ENCODE measurements around the gene CD8B2. TPM values are rescaled to one million over a fixed set of nuclear protein-coding genes. Genes with fewer than 3 reads are reported as not detected.
"Not testable (repeated sequence)": the region's sequence is repeated elsewhere in the genome, so short reads cannot be mapped to it uniquely, and the experiment has no call there.

CD8B2 gene
- polyA plus RNA-seq = not detected

DNA sequence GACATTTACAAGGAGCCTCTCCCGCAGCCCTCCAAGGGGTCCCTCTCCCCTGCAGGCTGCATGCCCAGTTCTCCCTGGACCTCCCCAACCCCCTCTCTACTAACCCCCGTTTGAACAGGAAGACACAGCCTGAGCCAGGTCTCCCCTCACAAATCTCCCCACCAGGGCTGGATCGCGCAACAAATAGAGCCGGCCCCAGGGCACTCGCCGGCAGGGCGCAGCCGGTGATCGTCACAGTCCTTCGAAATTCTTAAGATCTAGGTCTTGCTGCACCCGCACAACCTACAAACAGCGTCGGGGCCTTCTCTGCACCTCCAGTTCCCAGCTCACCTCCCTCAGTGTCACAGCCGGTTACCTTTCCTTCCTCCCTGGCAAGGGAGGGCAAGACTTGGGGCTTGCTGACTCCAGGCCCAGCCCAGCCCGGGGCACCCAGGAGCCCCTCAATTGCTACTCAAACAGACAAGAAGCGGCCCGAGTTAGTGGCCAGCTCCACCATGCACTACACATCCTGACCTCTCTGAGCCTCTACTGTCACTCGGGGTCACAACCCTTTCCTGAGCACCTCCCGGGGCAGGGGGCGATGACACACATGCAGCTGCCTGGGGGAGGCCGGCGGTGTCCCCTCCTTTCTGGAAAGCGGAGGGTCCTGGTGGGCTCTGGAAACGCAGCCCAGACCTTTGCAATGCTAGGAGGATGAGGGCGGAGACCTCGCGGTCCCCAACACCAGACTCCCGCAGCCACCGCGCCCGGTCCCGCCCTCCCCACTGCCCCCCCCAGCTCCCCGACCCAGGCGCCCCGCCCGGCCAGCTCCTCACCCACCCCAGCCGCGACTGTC is at the start of gene CD8B2:
CD8B2 (plus strand) TSS at position 814 of the 835 bp plus-strand sequence. CDS start 63 bp downstream, outside the sequence.
- H3K36me3 Mint-ChIP-seq, H3K4me1 Mint-ChIP-seq, H3K27ac Mint-ChIP-seq, H3K9me3 Mint-ChIP-seq, H3K27me3 Mint-ChIP-seq, H3K4me3 Mint-ChIP-seq: not testable (repeated sequence)

DNA sequence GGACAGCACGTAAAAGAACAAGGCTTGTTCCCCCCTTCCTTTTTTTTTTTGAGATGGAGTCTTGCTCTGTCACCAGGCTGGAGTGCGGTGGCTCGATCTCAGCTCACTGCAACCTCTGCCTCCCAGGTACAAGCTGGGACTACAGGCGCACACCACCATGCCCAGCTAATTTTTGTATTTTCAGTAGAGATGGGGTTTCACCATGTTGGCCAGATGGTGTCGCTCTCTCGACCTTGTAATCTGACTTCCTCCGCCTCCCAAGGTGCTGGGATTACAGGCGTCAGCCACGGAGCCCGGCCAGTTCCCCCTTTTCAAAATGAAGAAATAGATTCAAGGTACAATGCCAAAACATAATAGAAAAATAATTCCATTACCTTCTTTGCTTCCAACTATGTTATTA is 25.3 kb upstream of the CD8B2 start:
- H3K27ac Mint-ChIP-seq, H3K4me1 Mint-ChIP-seq, H3K27me3 Mint-ChIP-seq, H3K4me3 Mint-ChIP-seq, H3K9me3 Mint-ChIP-seq, H3K36me3 Mint-ChIP-seq: not testable (repeated sequence)

DNA sequence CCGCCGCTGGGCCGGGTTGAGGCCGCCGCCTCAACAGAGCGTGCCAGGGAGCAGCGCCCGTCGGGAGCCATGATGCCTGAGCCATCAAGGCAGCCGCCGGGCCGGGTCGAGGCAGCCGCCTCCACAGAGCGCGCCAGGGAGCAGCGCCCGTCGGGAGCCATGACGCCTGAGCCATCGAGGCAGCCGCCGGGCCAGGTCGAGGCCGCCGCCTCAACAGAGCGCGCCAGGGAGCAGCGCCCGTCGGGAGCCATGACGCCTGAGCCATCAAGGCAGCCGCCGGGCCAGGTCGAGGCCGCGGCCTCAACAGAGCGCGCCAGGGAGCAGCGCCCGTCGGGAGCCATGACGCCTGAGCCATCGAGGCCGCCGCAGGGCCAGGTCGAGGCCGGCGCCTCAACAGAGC is 19.6 kb upstream of the CD8B2 start:
- not testable (repeated sequence) for H3K4me3 Mint-ChIP-seq, H3K27me3 Mint-ChIP-seq

DNA sequence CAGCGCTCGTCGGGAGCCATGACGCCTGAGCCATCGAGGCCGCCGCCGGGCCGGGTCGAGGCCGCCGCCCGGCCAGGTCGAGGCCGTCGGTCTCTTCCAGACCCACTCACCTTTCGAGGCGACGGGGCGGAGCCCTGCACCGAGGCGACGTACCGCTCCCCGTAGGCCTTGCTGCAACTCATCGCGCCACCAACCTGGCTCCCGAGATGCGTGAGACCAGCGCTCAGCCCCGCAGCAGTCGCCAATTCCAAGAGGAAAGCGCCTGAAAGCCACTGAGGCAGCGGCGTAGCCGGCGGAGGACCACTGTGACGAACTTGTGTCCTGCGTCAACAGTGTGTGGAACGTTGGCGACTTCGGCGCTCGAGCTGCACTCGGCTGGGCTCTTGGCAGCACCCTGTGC is 19.1 kb upstream of the CD8B2 start, which contains the start of gene RGPD3:
RGPD3 (minus strand) TSS at position 307 of the 400 bp plus-strand sequence; CDS start at position 182, 125 bp downstream.
- H3K9me3 Mint-ChIP-seq, H3K27ac Mint-ChIP-seq, H3K4me3 Mint-ChIP-seq, H3K4me1 Mint-ChIP-seq, H3K36me3 Mint-ChIP-seq, H3K27me3 Mint-ChIP-seq: not testable (repeated sequence)

More for the DNA sequence above, 19.6 kb upstream of the CD8B2 start:
- H3K36me3 Mint-ChIP-seq, H3K9me3 Mint-ChIP-seq, H3K4me1 Mint-ChIP-seq, H3K27ac Mint-ChIP-seq: not testable (repeated sequence)

DNA sequence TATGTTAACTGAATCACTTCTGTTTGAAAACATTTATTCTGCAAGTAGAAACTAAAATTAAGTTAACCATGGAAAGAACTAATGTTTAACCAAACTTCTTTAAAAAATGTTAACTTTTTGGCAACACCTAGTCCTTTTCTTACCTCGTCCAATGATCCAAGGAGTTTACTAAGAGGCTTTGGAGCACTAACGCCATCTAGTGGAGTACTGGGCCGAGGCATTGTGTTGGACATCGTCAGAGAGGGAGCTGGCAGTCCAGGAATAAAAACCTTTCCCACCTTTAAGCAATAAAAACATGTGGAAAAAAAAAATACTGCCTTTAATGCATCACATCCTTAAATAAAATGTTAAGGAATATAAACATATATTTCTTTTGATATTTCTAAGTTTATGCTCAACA is 16.5 kb upstream of the CD8B2 start:
- H3K27me3 Mint-ChIP-seq, H3K27ac Mint-ChIP-seq, H3K36me3 Mint-ChIP-seq, H3K4me3 Mint-ChIP-seq, H3K9me3 Mint-ChIP-seq, H3K4me1 Mint-ChIP-seq: not testable (repeated sequence)

DNA sequence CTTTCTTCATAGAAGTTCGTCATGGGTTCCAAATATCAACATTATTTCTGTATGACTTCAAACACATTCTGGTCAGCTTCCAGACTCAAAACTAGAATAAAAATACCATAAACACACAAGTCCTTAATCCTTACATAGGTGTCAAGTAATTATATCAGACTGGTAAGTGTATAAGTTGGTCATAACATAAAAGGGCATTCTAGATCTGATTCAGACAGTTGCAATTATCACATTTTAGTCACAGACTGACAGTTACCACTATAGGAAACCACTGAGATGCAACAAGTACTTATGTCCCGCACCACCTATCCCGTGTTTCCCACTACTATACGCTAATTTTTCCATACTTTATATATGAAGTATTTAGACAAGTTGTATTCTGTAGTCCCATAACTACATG is 9.5 kb upstream of the CD8B2 start:
- not testable (repeated sequence) for H3K4me1 Mint-ChIP-seq, H3K27ac Mint-ChIP-seq, H3K27me3 Mint-ChIP-seq, H3K9me3 Mint-ChIP-seq, H3K4me3 Mint-ChIP-seq, H3K36me3 Mint-ChIP-seq

DNA sequence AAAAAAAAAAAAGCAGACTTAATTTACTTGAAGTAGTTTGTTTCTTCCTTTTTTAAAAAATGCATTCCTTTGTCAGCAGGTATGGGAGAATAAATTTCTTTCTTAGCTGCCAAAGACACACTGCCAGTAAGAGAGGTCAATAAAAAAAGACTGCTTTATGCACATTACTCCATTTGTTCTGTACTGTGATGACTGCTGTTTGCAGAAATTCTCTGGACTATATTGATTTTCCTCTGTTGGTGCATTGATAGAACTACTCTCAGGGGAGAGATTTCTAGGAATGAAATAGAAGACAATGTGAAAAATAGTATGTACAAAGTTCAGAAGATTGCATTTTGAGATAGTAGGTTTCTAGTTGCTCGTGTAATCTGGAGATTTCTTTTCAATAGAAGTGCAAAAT is 7.6 kb upstream of the CD8B2 start:
- H3K27me3 Mint-ChIP-seq, H3K27ac Mint-ChIP-seq, H3K4me1 Mint-ChIP-seq, H3K9me3 Mint-ChIP-seq, H3K4me3 Mint-ChIP-seq, H3K36me3 Mint-ChIP-seq: not testable (repeated sequence)

DNA sequence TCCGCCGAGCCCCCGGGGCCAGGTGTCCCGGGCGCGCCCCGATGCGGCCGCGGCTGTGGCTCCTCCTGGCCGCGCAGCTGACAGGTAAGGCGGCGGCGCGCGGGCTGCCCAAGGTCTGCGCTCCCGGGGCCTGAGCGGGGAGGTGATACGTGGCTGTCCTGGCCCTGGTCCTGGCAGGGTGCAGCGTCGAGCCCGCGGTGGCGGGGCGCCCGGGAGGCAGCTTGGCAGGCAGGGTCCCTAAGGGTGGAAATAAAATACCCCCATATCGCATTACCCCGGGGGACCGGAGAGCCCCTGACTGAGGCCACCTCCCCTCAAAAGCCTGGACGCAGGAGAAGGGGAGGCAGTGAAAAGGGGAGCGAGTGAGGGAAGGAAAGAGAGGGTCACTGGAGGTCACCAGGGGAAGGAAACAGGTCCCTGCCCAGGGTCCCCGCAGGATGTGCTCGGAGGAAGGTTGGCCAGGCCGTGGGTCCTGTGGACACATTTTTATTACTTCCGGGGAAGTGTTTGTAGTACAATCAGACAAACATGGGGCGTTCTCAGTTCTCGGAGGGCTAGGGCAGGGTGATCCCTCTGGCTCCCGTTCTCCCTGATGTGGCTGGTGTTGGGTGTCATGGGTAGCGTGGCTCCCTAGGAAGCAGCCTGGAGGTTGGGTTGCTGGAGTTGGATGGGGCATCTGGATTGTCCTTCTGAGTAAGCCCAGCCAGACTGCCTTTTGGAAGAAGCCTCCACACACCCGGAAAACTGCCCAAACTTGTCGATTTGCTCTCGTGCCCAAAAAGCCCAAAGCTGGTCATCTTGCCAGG is 425 bp downstream of the CD8B2 start:
- H3K36me3 Mint-ChIP-seq, H3K27ac Mint-ChIP-seq, H3K4me1 Mint-ChIP-seq, H3K27me3 Mint-ChIP-seq, H3K4me3 Mint-ChIP-seq, H3K9me3 Mint-ChIP-seq: not testable (repeated sequence)

DNA sequence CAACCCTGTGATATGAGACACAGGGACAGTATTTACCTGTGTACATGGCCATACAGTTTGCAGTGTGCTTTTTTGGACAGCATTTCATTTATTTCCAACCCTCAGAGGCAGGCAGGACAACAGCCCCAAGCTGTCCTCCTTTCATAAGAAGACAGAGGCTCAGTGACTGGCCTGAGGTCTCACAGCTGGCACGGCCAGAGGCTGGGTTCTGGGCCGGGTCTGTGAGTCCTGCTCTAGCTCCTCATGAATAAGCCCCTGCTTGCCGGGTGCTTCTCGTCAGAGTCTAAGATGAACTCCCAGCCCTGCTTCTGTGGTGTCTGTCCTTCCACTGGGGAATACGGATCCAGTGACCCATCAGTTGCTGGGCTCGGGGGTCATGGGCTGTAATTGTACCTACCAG is 2.5 kb downstream of the CD8B2 start:
- not testable (repeated sequence) for H3K36me3 Mint-ChIP-seq, H3K27ac Mint-ChIP-seq, H3K27me3 Mint-ChIP-seq, H3K4me1 Mint-ChIP-seq, H3K4me3 Mint-ChIP-seq, H3K9me3 Mint-ChIP-seq

DNA sequence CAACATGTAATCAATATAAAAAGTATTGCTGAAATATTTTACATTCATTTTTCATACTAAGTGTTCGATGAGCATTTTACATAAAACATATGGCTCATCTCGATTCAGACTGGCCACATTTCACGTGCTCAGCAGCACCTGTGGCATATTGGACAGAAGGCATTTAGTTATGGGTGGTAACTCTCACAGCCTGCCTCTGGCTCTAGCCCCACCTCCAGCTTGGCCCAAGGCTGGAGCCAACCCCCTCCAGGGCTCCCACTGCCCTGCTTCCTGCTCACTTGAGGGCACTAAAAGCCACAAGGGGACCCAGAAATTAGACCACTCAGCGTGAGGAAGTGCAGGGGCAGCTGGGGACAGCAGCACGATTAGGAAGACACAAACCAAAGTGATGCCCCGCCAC is 5.2 kb downstream of the CD8B2 start:
- H3K9me3 Mint-ChIP-seq, H3K4me3 Mint-ChIP-seq, H3K27ac Mint-ChIP-seq, H3K4me1 Mint-ChIP-seq, H3K36me3 Mint-ChIP-seq, H3K27me3 Mint-ChIP-seq: not testable (repeated sequence)

DNA sequence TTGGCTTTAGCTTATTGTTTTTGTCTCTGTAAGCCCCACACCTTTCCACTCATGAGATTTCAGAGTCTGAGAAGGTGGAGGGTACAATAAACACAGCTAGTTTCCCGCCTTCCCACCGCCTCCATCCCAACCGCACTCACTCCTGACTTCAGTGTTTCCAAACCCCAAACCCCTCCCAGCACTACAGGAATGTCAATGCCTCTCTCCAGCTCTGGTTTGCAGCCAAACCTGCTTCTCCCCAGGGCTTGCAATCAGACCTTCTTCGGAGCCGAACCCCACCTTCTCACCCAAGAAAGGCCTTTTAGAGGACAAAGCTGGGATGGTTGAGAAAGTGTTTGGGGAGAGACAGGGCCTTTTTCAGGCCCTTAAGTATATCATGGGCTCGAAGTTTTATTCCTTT is 5.7 kb downstream of the CD8B2 start:
- not testable (repeated sequence) for H3K27ac Mint-ChIP-seq, H3K9me3 Mint-ChIP-seq, H3K27me3 Mint-ChIP-seq, H3K36me3 Mint-ChIP-seq, H3K4me1 Mint-ChIP-seq, H3K4me3 Mint-ChIP-seq

DNA sequence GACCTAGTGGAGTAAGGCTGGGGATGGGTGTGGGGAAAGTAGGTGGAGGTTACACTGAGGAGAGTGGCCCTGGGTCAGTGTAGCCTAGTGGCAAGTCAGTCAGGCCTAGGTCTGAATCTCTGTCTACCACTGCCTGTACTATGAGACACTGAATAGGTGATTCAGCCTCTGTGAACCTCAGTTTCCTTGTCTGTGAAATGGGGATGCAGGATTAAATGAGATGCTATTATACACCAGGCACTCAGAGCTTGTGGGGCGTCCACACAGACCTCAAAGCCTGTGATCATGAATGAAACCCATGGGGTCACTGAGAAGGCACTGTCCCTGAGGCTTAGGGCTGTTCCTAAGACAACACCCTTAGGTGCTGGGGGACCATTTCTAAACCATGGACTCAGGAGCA is 11.4 kb downstream of the CD8B2 start:
- H3K4me1 Mint-ChIP-seq, H3K4me3 Mint-ChIP-seq, H3K9me3 Mint-ChIP-seq, H3K36me3 Mint-ChIP-seq, H3K27ac Mint-ChIP-seq, H3K27me3 Mint-ChIP-seq: not testable (repeated sequence)

DNA sequence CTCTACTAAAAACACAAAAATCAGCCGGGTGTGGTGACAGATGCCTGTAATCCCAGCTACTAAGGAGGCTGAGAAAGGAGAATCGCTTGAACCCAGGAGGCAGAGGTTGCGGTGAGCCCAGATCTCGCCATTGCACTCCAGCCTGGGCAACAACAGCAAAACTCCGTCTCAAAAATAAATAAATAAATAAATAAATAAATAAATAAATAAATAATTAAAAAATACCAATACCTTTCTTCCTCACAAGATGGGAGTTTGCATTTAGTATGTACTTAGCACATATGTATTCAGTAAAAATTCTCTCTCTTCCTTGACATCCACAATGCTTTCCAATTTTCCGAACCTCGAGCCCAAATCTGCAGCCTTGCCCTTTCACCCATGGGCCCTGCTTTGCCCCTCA is 13.2 kb downstream of the CD8B2 start:
- not testable (repeated sequence) for H3K4me1 Mint-ChIP-seq, H3K4me3 Mint-ChIP-seq, H3K36me3 Mint-ChIP-seq, H3K27me3 Mint-ChIP-seq, H3K27ac Mint-ChIP-seq, H3K9me3 Mint-ChIP-seq

DNA sequence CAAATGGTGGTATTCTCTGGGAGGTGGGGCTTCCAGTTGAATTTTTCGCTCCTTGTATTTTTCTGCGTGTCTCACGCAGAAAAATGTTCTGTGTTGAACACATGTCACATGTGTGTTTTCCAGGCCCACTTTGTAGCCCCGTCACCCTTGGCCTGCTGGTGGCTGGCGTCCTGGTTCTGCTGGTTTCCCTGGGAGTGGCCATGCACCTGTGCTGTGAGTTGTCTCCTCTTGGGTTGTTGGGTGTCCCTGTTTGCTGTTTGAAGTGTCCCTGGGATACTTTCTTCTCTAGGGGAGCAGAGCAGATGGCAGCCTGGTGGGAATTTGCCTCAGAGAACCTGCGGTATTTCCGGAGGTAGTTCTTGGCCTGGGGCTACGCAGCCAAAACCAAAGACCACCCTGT is 15.2 kb downstream of the CD8B2 start:
- not testable (repeated sequence) for H3K27me3 Mint-ChIP-seq, H3K4me1 Mint-ChIP-seq, H3K27ac Mint-ChIP-seq, H3K4me3 Mint-ChIP-seq, H3K36me3 Mint-ChIP-seq, H3K9me3 Mint-ChIP-seq

DNA sequence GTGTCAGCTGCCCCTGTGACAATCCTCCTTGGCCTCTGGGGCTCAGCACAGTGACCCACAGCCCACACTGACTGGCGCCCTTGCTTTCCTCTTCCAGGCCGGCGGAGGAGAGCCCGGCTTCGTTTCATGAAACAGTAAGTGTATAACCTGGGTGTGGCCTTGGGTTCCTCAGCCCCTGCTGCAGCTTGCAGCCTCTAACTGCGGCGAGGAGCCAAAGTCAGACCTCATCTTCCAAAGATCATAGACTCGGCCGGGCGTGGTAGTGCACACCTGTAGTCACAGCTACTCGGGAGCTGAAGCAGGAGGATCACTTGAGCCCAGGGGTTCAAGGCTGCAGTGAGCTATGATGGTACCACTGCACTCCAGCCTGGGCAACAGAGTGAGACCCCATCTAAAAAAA is 17.0 kb downstream of the CD8B2 start:
- not testable (repeated sequence) for H3K4me3 Mint-ChIP-seq, H3K27ac Mint-ChIP-seq, H3K9me3 Mint-ChIP-seq, H3K36me3 Mint-ChIP-seq, H3K4me1 Mint-ChIP-seq, H3K27me3 Mint-ChIP-seq

DNA sequence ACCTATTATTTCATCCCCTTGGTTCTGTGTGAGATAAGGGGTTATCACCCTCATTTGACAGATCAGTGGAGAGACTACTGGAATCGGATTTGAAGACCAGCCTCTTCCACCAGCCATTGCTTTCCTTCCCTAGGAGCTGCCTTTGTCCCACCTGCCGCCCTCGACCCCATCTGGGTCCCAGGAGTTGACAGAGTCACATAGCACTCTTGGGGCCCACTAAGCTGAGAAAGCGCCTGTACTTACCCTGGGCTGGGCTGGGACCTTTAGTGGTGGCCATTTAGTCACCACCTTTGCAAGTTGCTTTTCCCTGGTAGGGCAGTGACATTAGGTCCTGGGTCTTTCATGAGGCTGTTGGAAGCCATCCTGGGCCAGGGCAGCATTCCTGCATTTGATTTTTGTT is 17.6 kb downstream of the CD8B2 start:
- H3K4me1 Mint-ChIP-seq, H3K27ac Mint-ChIP-seq, H3K27me3 Mint-ChIP-seq, H3K4me3 Mint-ChIP-seq, H3K36me3 Mint-ChIP-seq, H3K9me3 Mint-ChIP-seq: not testable (repeated sequence)

All from IgD-negative memory B cell (primary cell).